NCI-H2171 (cell line): Measurements from ENCODE around the gene EPHA10.

Source experiments
- DNase-seq: peaks from one replicate; lab custom pipeline; 2025; lab: John Stamatoyannopoulos, UW

EPHA10 gene

GRCh38 chr1:37673920-37674319, 91.0 kb downstream of the EPHA10 start:
- no peak for DNase-seq

GRCh38 chr1:37672136-37672870, 92.6 kb downstream of the EPHA10 start:
- peak; percentile 8 for DNase-seq

GRCh38 chr1:37671261-37671660, 93.7 kb downstream of the EPHA10 start:
- no peak for DNase-seq

- no peak for DNase-seq
These were observed 94.8 kb downstream of the EPHA10 start for GRCh38 chr1:37670133-37670532.

GRCh38 chr1:37667023-37667671, 97.8 kb downstream of the EPHA10 start:
- no peak for DNase-seq

GRCh38 chr1:37666241-37666867, 98.6 kb downstream of the EPHA10 start:
- DNase-seq, result no peak
